ENCODE data around the gene KCNQ1.

GRCh38 chr11:2849994-2850770 lies 405.4 kb downstream of the KCNQ1 start:
- TF ChIP-seq EZH2 (IDR thresholded peaks at IDR 0.05; ENCODE audit: insufficient read depth, poor library complexity, severe bottlenecking) (no peak), EZH2phosphoT487 (IDR thresholded peaks at IDR 0.05; ENCODE audit: insufficient read depth, low read depth) (no peak)
